A549 (cell line): ENCODE measurements around the gene BRD1. TPM values are rescaled to one million over a fixed set of nuclear protein-coding genes. Genes with fewer than 3 reads are reported as not detected.

Source experiments
- ATAC-seq, 2 experiments: fragments of 200-7000 bp in 1 of 2; fragments of >200 bp in 1 of 2; cut with Nextera tagmentation in 1 of 2; cut with Tn5 transposase in 1 of 2; 3 replicates each; pipeline versions ENCODE4 v1.8.0 to v1.9.1; 2018 to 2020; ENCODE audit warnings: mild to moderate bottlenecking in 1 of 2, moderate library complexity in 1 of 2
- CTCF ChIA-PET: fragments of 300-600 bp; sonication (Branson Sonifier 250); formaldehyde crosslinking; extraction: SDS; loops from one replicate; lab custom pipeline; 2021; ENCODE audit warnings: antibody characterized with exemption, inconsistent platforms; lab: Yijun Ruan, JAX
- POLR2A ChIA-PET: fragments of 350-600 bp; formaldehyde crosslinking; extraction: SDS; loops from one replicate; lab custom pipeline; 2021; ENCODE audit warnings: antibody characterized with exemption, inconsistent platforms; lab: Yijun Ruan, JAX
- DNase-seq, 2 experiments: peaks; one replicate each; pipeline versions ENCODE4 v3.0.0 to v3.0.0-alpha.2; 2011 to 2016; ENCODE audit warnings: low read depth in 1 of 2, low spot score in 1 of 2
- FAIRE-seq: peaks from 2 replicates; lab custom pipeline; 2011; peaks lifted over from hg19 to GRCh38; lab: Jason Lieb, UNC
- H3K27ac ChIP-seq, 2 experiments: fragments of >200 bp; sonication (Bioruptor Twin); formaldehyde crosslinking; 3 replicates each; pipeline ENCODE4 v1.5.1; 2016 to 2017
- H3K4me1 ChIP-seq: fragments of >200 bp; sonication (Bioruptor Twin); formaldehyde crosslinking; 3 replicates; pipeline ENCODE4 v1.6.1; 2016
- H3K4me2 ChIP-seq: fragments of >200 bp; sonication (Bioruptor Twin); formaldehyde crosslinking; 3 replicates; pipeline ENCODE4 v1.6.1; 2016
- H3K4me3 ChIP-seq: fragments of >200 bp; sonication (Bioruptor Twin); formaldehyde crosslinking; 3 replicates; pipeline ENCODE4 v1.5.1; 2016
- H3K9me3 ChIP-seq: fragments of >200 bp; sonication (Bioruptor Twin); formaldehyde crosslinking; 3 replicates; pipeline ENCODE4 v1.6.1; 2016
- CTCF ChIP-seq: fragments of >200 bp; sonication (Bioruptor Twin); formaldehyde crosslinking; IDR thresholded peaks from 3 replicates; pipeline ENCODE4 v1.5.1; 2016
- ESRRA ChIP-seq: fragments of 150-350 bp; IDR thresholded peaks from 2 replicates; pipeline ENCODE4 v1.6.1; 2014; ENCODE audit warnings: mild to moderate bottlenecking, low read length, borderline replicate concordance
- FOSL2 ChIP-seq, 2 experiments: fragments of 450-650 bp in 1 of 2; fragments of >200 bp in 1 of 2; sonication (Bioruptor Twin) in 1 of 2; formaldehyde crosslinking; IDR thresholded peaks; 2 replicates each; pipeline versions ENCODE4 v1.5.0 to v1.6.1; 2016 to 2020; ENCODE audit warnings: mild to moderate bottlenecking in 1 of 2, moderate library complexity in 1 of 2
- GATA3 ChIP-seq: IDR thresholded peaks from 2 replicates; pipeline ENCODE4 v1.6.1; 2012; ENCODE audit warnings: borderline replicate concordance
- HEYL ChIP-seq: fragments of 250-450 bp; sonication (Bioruptor Pico); IDR thresholded peaks from 2 replicates; pipeline ENCODE4 v1.8.0; 2021; ENCODE audit warnings: mild to moderate bottlenecking, moderate library complexity
- HOXA7 ChIP-seq: fragments of 250-450 bp; sonication (Bioruptor Pico); IDR thresholded peaks from 2 replicates; pipeline ENCODE4 v1.5.0; 2020; ENCODE audit warnings: mild to moderate bottlenecking, moderate library complexity
- MAFK ChIP-seq: fragments of 450-650 bp; IDR thresholded peaks from 2 replicates; pipeline ENCODE4 v1.6.1; 2014; ENCODE audit not compliant: partially characterized antibody
- MAZ ChIP-seq: fragments of 150-350 bp; IDR thresholded peaks from 2 replicates; pipeline ENCODE4 v1.6.1; 2014; ENCODE audit warnings: antibody characterized with exemption, low read depth, low read length, borderline replicate concordance
- NR3C1 ChIP-seq: fragments of >200 bp; sonication (Bioruptor Twin); formaldehyde crosslinking; IDR thresholded peaks from 3 replicates; pipeline ENCODE4 v1.6.1; 2017
- PHF8 ChIP-seq: fragments of 200-600 bp; sonication (generic); IDR thresholded peaks from 2 replicates; pipeline ENCODE4 v1.6.1; 2016; ENCODE audit warnings: low read depth, mild to moderate bottlenecking, antibody characterized with exemption, moderate library complexity, borderline replicate concordance
- POLR2AphosphoS2 ChIP-seq: conservative IDR thresholded peaks from 2 replicates; pipeline ENCODE4 v1.6.1; 2012; ENCODE audit warnings: low read length, improper control_type of control experiment, inconsistent platforms
- RAD21 ChIP-seq, 2 experiments: fragments of >200 bp in 1 of 2; sonication (Bioruptor Twin) in 1 of 2; formaldehyde crosslinking in 1 of 2; IDR thresholded peaks in 1 of 2; conservative IDR thresholded peaks in 1 of 2; 2 replicates in 1 of 2; 3 replicates in 1 of 2; pipeline ENCODE4 v1.6.1; 2012 to 2018; ENCODE audit warnings: inconsistent platforms in 1 of 2
- RCOR1 ChIP-seq: fragments of 150-350 bp; IDR thresholded peaks from 2 replicates; pipeline ENCODE4 v1.6.1; 2014; ENCODE audit warnings: antibody characterized with exemption, low read length, low read depth
- ZC3H11A ChIP-seq: fragments of 450-650 bp; IDR thresholded peaks from 2 replicates; pipeline ENCODE4 v1.6.1; 2014; ENCODE audit warnings: antibody characterized with exemption, mild to moderate bottlenecking
- ZSCAN20 ChIP-seq: fragments of 250-450 bp; sonication (Bioruptor Pico); IDR thresholded peaks from 2 replicates; pipeline ENCODE4 v1.8.0; 2022; ENCODE audit warnings: mild to moderate bottlenecking, moderate library complexity
- WGBS: methylation state at CpG from one replicate; pipeline ENCODE4 v1.1.6; 2017; ENCODE audit errors: missing lambda C conversion rate; 5-methylcytosine and 5-hydroxymethylcytosine counted together
- polyA plus RNA-seq, 4 experiments: library from polyadenylated mRNA; depleted of rRNA in 3 of 4; stranded (reverse); fragments of >200 nt; fragmentation: RNase III in 1 of 4; extraction: RNeasy Plus Mini Kit Qiagen cat#74134 plus additional on column Dnase treatment in 1 of 4; gene quantifications; 2 replicates in 3 of 4; 3 replicates in 1 of 4; pipeline ENCODE4 v1.2.3, GENCODE V29; 2011 to 2017
- TF ChIP-seq, protein P1 (sequence below): IDR thresholded peaks from 2 replicates; pipeline ENCODE4 v1.6.1; 2012
- TF ChIP-seq, protein P2 (sequence below): IDR thresholded peaks from 2 replicates; pipeline ENCODE4 v1.6.1; 2012

BRD1 gene
- polyA plus RNA-seq, 2 of the 4 experiments (the other 2 are of a cell fraction), result 3.7 to 11.5 TPM

DNA sequence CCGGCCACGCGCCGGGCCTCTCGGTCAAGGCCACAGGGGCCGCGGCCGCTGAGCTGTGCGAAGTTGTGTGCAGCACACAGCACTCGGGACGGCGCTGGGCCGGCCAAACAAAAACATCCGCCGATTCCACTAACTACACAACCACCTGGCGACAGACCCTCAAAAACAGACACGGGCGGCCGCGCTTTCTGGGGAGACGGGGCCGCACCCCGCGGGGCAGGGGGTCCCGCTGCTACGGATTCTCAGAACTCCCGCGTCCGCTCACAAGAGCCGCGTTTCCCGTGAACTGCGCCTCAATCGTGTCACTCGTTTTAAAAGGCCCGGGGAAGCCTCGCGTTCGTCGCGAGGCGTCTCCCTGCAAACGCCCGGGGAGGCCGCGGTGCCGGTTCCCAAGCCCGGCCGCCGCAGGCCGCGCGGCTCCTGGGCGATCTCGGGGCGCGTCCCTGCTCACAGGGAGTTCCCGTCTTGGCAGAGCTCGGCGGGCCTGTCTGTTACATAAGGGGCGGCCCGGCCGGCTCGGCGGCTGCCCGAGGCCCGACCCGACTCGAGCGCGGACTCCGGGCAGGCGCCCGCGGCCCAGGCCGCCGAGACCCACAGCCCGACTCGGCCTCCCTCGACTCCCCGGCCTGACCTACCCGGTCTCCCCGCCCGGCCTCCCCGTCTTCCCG is 936 bp downstream of the BRD1 start:
- no CpG with 5 or more reads among the region's 86 CpGs for WGBS
- ATAC-seq, result peak; percentile 25 to 57; a peak in 5 of 6 replicates
- peak overlapping the region; percentile 91 to 100 for H3K27ac ChIP-seq

GRCh38 chr22:49825944-49826602 is 1.6 kb downstream of the BRD1 start:
- DNase-seq (peak in 1 of 2 experiments; percentile 26), FAIRE-seq (no peak)

More for the DNA sequence above, 936 bp downstream of the BRD1 start:
- Histone ChIP-seq H3K4me3 (peak overlapping the region; percentile 82), H3K9me3 (no peaks in the 10 kb centered on the region), H3K4me2 (peak overlapping the region; percentile 98), H3K4me1 (peaks cover 18% of the 10 kb centered on the region)
- DNase-seq (no peak), FAIRE-seq (no peak)
- CTCF ChIA-PET, result no interaction called here
- POLR2A ChIA-PET, result no interaction called here
- no peak for TF ChIP-seq HOXA7 (CRISPR knock-in tag)
- TF ChIP-seq FOSL2 (IDR thresholded peaks at IDR 0.05), result no peak
- no peak for TF ChIP-seq FOSL2 (CRISPR knock-in tag; IDR thresholded peaks at IDR 0.05)
- no peak for TF ChIP-seq RAD21 (conservative IDR thresholded peaks at IDR 0.05 in 1 of 2, IDR thresholded peaks at IDR 0.05 in 1 of 2)
- TF ChIP-seq, protein P1, sequence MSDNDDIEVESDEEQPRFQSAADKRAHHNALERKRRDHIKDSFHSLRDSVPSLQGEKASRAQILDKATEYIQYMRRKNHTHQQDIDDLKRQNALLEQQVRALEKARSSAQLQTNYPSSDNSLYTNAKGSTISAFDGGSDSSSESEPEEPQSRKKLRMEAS, result peak; percentile 10; the same call in 1 of the 2 replicates
- peak; percentile 74 for TF ChIP-seq PHF8
- no peak for TF ChIP-seq HEYL (CRISPR knock-in tag)

DNA sequence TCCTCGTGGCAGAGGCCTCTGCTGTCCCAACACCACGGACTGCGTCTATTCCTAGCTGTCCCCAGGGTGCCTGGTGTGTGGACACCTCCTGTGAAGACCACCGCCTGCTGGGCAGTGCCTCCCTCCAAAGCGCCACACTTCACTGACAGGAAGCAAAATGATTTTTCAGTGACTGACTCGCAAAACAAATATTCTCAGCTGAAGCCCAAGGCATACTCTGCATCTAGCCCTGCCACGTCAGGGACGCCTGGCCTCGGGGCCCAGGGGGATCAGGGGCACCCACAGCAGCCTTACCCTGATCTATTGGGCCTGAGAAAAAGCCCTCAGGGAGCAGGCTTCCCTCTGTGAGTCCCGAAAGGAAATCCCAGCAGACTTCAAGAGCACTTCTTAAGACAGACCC is 2.2 kb downstream of the BRD1 start:
- peaks cover 18% of the 10 kb centered on the region for H3K4me1 ChIP-seq
- peak overlapping the region; percentile 38 to 100; a peak in 4 of 6 replicates for H3K27ac ChIP-seq
- no peaks in the 10 kb centered on the region for H3K9me3 ChIP-seq
- CTCF ChIA-PET, result no interaction called here
- H3K4me3 ChIP-seq, result peak overlapping the region; percentile 82
- no peak for DNase-seq
- TF ChIP-seq, protein P2, sequence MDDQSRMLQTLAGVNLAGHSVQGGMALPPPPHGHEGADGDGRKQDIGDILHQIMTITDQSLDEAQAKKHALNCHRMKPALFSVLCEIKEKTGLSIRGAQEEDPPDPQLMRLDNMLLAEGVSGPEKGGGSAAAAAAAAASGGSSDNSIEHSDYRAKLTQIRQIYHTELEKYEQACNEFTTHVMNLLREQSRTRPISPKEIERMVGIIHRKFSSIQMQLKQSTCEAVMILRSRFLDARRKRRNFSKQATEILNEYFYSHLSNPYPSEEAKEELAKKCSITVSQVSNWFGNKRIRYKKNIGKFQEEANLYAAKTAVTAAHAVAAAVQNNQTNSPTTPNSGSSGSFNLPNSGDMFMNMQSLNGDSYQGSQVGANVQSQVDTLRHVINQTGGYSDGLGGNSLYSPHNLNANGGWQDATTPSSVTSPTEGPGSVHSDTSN, result no peak
- TF ChIP-seq, protein P1, result no peak
- TF ChIP-seq NR3C1, result no peak
- no peak for TF ChIP-seq POLR2AphosphoS2
- TF ChIP-seq, all 56 proteins: peak for 0
- ATAC-seq (peak in 1 of 2 experiments; percentile 22; a peak in 3 of 6 replicates), FAIRE-seq (no peak)
- POLR2A ChIA-PET, result no interaction called here
- 33% methylated on average over 7 of the region's 10 CpGs for WGBS
- H3K4me2 ChIP-seq, result peak overlapping the region; percentile 98

More at GRCh38 chr22:49825944-49826602, 1.6 kb downstream of the BRD1 start:
- WGBS, result 11% methylated on average over 15 of the region's 31 CpGs
- ATAC-seq, result peak in 1 of 2 experiments; percentile 45; a peak in 3 of 6 replicates
- H3K4me1 ChIP-seq, result peaks cover 18% of the 10 kb centered on the region
- H3K4me3 ChIP-seq, result peak overlapping the region; percentile 82
- POLR2A ChIA-PET, result no interaction called here
- CTCF ChIA-PET, result no interaction called here
- no peaks in the 10 kb centered on the region for H3K9me3 ChIP-seq
- TF ChIP-seq PHF8, result no peak
- TF ChIP-seq RCOR1, result no peak
- no peak for TF ChIP-seq POLR2AphosphoS2
- no peak for TF ChIP-seq FOSL2 (IDR thresholded peaks at IDR 0.05)
- no peak for TF ChIP-seq FOSL2 (CRISPR knock-in tag; IDR thresholded peaks at IDR 0.05)
- no peak for TF ChIP-seq ZC3H11A
- TF ChIP-seq ESRRA, result no peak
- no peak for TF ChIP-seq GATA3
- no peak for TF ChIP-seq CTCF
- no peak for TF ChIP-seq MAZ
- no peak for TF ChIP-seq MAFK
- TF ChIP-seq, protein P2, result no peak
- no peak for TF ChIP-seq ZSCAN20 (CRISPR knock-in tag)
- H3K27ac ChIP-seq, result peak overlapping the region; percentile 91 to 100
- peak overlapping the region; percentile 98 for H3K4me2 ChIP-seq
